Caco-2 (cell line): ENCODE measurements around the gene FAM53A. TPM values are rescaled to one million over a fixed set of nuclear protein-coding genes. Genes with fewer than 3 reads are reported as not detected.

Source experiments
- BruUV-seq: library from RNA; stranded (reverse); fragments of 400-500 nt; replicated peaks from 2 replicates; lab custom pipeline; 2021; lab: Mats Ljungman, UMichigan
- CTCF ChIA-PET: fragments of 300-600 bp; sonication (Branson Sonifier 250); formaldehyde crosslinking; loops from one replicate; lab custom pipeline; 2022; ENCODE audit warnings: antibody characterized with exemption; lab: Charles Lee
- POLR2A ChIA-PET: fragments of 300-600 bp; sonication (Branson Sonifier 250); formaldehyde crosslinking; loops from one replicate; lab custom pipeline; 2022; ENCODE audit warnings: antibody characterized with exemption; lab: Charles Lee
- DNase-seq, 2 experiments: peaks; one replicate each; pipeline versions ENCODE4 v3.0.0 to v3.0.0-alpha.2; 2020 to 2022
- H3K27me3 ChIP-seq: replicated peaks from 2 replicates; pipeline ENCODE4 v1.6.0; 2011; ENCODE audit warnings: low read length; ENCODE audit not compliant: control insufficient read depth, insufficient read depth
- H3K36me3 ChIP-seq: 2 replicates; pipeline ENCODE4 v1.5.1; 2011; ENCODE audit warnings: low read length; ENCODE audit not compliant: control insufficient read depth, insufficient read depth
- H3K4me1 ChIP-seq: fragments of 250-450 bp; sonication (Bioruptor Pico); 2 replicates; pipeline ENCODE4 v1.5.1; 2020; ENCODE audit warnings: mild to moderate bottlenecking
- H3K4me3 ChIP-seq: 2 replicates; pipeline ENCODE4 v1.5.1; 2011; ENCODE audit warnings: low read depth, mild to moderate bottlenecking, control low read depth, low read length
- H3K9me3 ChIP-seq: fragments of 250-450 bp; sonication (Bioruptor Pico); 2 replicates; pipeline ENCODE4 v1.5.1; 2020; ENCODE audit warnings: mild to moderate bottlenecking, moderate library complexity
- H3K27ac Mint-ChIP-seq: one replicate; pipeline ENCODE4 v1.8.0; 2022; ENCODE audit warnings: mixed read lengths; ENCODE audit not compliant: unreplicated experiment
- H3K27me3 Mint-ChIP-seq: one replicate; pipeline ENCODE4 v1.8.0; 2022; ENCODE audit warnings: mixed read lengths; ENCODE audit not compliant: insufficient read depth, unreplicated experiment
- H3K36me3 Mint-ChIP-seq: one replicate; pipeline ENCODE4 v1.8.0; 2022; ENCODE audit warnings: mild to moderate bottlenecking, mixed read lengths; ENCODE audit not compliant: insufficient read depth, unreplicated experiment
- H3K4me1 Mint-ChIP-seq: one replicate; pipeline ENCODE4 v1.8.0; 2022; ENCODE audit warnings: low read depth, mixed read lengths; ENCODE audit not compliant: unreplicated experiment
- H3K4me3 Mint-ChIP-seq: one replicate; pipeline ENCODE4 v1.8.0; 2022; ENCODE audit warnings: mild to moderate bottlenecking, moderate library complexity, mixed read lengths; ENCODE audit not compliant: unreplicated experiment
- H3K9me3 Mint-ChIP-seq: one replicate; pipeline ENCODE4 v1.8.0; 2022; ENCODE audit warnings: mixed read lengths; ENCODE audit not compliant: unreplicated experiment
- intact Hi-C: fragments of 100-400 bp; cut with micrococcal nuclease; formaldehyde crosslinking; loops from one replicate; pipeline ENCODE4 v1.10.0; 2022; ENCODE audit not compliant: unreplicated experiment
- total RNA-seq: library from RNA; stranded (reverse); gene quantifications from 2 replicates; pipeline ENCODE4 v1.2.3, GENCODE V29; 2022
- TF ChIP-seq, protein P1 (sequence below), 2 experiments: fragments of 200-600 bp in 1 of 2; IDR thresholded peaks; 1 replicate in 1 of 2; 2 replicates in 1 of 2; pipeline versions ENCODE4 v1.5.1 to v1.8.0; 2011 to 2022; ENCODE audit warnings: antibody characterized with exemption in 1 of 2, control low read depth in 1 of 2, inconsistent platforms in 1 of 2, low read depth in 1 of 2, low read length in 1 of 2, mild to moderate bottlenecking in 1 of 2, moderate library complexity in 1 of 2; ENCODE audit not compliant: insufficient read depth in 1 of 2, severe bottlenecking in 1 of 2, unreplicated experiment in 1 of 2

FAM53A gene
- total RNA-seq, 1 experiment from 2014 or later, result 4.1 TPM

GRCh38 chr4:1592068-1592708, 91.9 kb downstream of the FAM53A start:
- Histone ChIP-seq H3K27me3 (no peaks in the 10 kb centered on the region), H3K9me3 (peaks cover 3% of the 10 kb centered on the region; the same call in 1 of the 2 replicates), H3K36me3 (no peaks in the 10 kb centered on the region), H3K4me3 (no peak overlapping the region), H3K4me1 (no peaks in the 10 kb centered on the region)
- Mint-ChIP-seq H3K27ac (no peak overlapping the region), H3K9me3 (peaks cover 23% of the 10 kb centered on the region), H3K4me3 (no peak overlapping the region), H3K27me3 (peaks cover 3% of the 10 kb centered on the region), H3K36me3 (no peaks in the 10 kb centered on the region), H3K4me1 (peaks cover 5% of the 10 kb centered on the region)
- ChIA-PET CTCF (no interaction called here), POLR2A (no interaction called here)
- intact Hi-C loops, result no loop called here
- no TSS peak for BruUV-seq
- DNase-seq, result no peak
- TF ChIP-seq, protein P1, sequence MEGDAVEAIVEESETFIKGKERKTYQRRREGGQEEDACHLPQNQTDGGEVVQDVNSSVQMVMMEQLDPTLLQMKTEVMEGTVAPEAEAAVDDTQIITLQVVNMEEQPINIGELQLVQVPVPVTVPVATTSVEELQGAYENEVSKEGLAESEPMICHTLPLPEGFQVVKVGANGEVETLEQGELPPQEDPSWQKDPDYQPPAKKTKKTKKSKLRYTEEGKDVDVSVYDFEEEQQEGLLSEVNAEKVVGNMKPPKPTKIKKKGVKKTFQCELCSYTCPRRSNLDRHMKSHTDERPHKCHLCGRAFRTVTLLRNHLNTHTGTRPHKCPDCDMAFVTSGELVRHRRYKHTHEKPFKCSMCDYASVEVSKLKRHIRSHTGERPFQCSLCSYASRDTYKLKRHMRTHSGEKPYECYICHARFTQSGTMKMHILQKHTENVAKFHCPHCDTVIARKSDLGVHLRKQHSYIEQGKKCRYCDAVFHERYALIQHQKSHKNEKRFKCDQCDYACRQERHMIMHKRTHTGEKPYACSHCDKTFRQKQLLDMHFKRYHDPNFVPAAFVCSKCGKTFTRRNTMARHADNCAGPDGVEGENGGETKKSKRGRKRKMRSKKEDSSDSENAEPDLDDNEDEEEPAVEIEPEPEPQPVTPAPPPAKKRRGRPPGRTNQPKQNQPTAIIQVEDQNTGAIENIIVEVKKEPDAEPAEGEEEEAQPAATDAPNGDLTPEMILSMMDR (IDR thresholded peaks at IDR 0.05; ENCODE audit: insufficient read depth in 1 of 2, low read depth in 1 of 2, low read length in 1 of 2, severe bottlenecking in 1 of 2, unreplicated experiment in 1 of 2), result no peak

DNA sequence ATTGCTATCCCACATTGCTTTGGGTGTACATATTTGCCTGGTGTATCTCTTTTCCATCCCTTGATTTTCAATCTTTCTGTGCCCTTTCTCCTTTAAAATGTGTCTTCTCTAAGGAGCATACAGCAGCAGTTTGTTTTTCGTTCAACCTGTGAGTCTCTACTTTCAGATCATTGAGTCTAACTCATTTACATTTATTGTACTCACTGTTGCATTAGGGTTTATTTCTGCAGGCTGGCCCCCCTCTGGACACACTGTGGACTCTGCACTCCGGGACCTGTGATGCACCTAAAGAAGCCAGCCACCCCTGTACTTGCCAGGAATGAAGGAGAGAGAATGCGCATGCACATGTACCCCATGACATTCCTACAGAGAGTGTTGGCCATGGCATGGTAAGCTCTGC, 93.0 kb downstream of the FAM53A start:
- no TSS peak for BruUV-seq
- Mint-ChIP-seq H3K27ac (no peak overlapping the region), H3K4me3 (no peak overlapping the region)

DNA sequence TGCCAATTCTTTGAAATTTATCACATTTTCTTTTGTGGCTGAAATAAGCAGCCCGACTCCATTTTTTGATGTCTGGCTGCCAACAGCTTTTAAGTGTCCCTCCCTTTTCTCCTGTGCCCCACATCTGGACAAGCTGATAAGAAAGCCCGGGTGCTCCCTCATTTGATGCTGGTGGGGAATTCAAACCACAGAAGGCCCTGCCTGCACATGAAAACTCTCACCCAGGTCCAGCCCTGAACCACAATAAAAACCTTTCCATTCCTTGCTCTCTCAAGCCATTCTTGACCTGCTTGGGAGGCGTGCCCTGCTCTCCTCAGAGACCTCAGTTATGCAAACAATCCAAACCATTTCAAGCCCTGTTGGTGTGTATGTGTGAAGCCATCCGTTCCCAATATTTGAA, 93.9 kb downstream of the FAM53A start:
- Mint-ChIP-seq H3K4me1 (peaks cover 5% of the 10 kb centered on the region), H3K27ac (no peak overlapping the region), H3K9me3 (peaks cover 23% of the 10 kb centered on the region), H3K27me3 (peaks cover 3% of the 10 kb centered on the region), H3K4me3 (no peak overlapping the region), H3K36me3 (no peaks in the 10 kb centered on the region)
- no peak for DNase-seq
- Histone ChIP-seq H3K36me3 (no peaks in the 10 kb centered on the region), H3K4me1 (no peaks in the 10 kb centered on the region), H3K4me3 (no peak overlapping the region), H3K27me3 (no peaks in the 10 kb centered on the region), H3K9me3 (peaks cover 3% of the 10 kb centered on the region; the same call in 1 of the 2 replicates)
- ChIA-PET POLR2A (no interaction called here), CTCF (no interaction called here)
- intact Hi-C loops, result no loop called here
- BruUV-seq, result no TSS peak
- TF ChIP-seq, protein P1 (IDR thresholded peaks at IDR 0.05; ENCODE audit: insufficient read depth in 1 of 2, low read depth in 1 of 2, low read length in 1 of 2, severe bottlenecking in 1 of 2, unreplicated experiment in 1 of 2), result no peak

More for the DNA sequence above, 93.0 kb downstream of the FAM53A start:
- H3K4me1 Mint-ChIP-seq, result peaks cover 5% of the 10 kb centered on the region
- Histone ChIP-seq H3K27me3 (no peaks in the 10 kb centered on the region), H3K4me1 (no peaks in the 10 kb centered on the region), H3K4me3 (no peak overlapping the region), H3K9me3 (peaks cover 3% of the 10 kb centered on the region; the same call in 1 of the 2 replicates), H3K36me3 (no peaks in the 10 kb centered on the region)
- TF ChIP-seq, protein P1 (IDR thresholded peaks at IDR 0.05; ENCODE audit: insufficient read depth in 1 of 2, low read depth in 1 of 2, low read length in 1 of 2, severe bottlenecking in 1 of 2, unreplicated experiment in 1 of 2), result no peak
- peaks cover 3% of the 10 kb centered on the region for H3K27me3 Mint-ChIP-seq
- POLR2A ChIA-PET, result no interaction called here
- intact Hi-C loops, result no loop called here
- CTCF ChIA-PET, result no interaction called here
- DNase-seq, result no peak
- peaks cover 23% of the 10 kb centered on the region for H3K9me3 Mint-ChIP-seq
- H3K36me3 Mint-ChIP-seq, result no peaks in the 10 kb centered on the region

Other genes starting within 250 kb of the FAM53A start
- 113 and 116 TPM in 2 replicates for gene SLBP, start 28.0 kb upstream of the FAM53A start, total RNA-seq
- gene TMEM129, start 37.0 kb upstream of the FAM53A start, total RNA-seq, result 36.5 and 39.0 TPM in 2 replicates
- 104 and 106 TPM in 2 replicates for gene TACC3, start 37.2 kb upstream of the FAM53A start, total RNA-seq
- 112 and 132 TPM in 2 replicates for gene FGFR3, start 109.0 kb upstream of the FAM53A start, total RNA-seq
- gene LETM1, start 171.8 kb upstream of the FAM53A start, total RNA-seq, result 63.9 and 68.9 TPM in 2 replicates
- gene NSD2, start 187.1 kb upstream of the FAM53A start, total RNA-seq, result 113 and 122 TPM in 2 replicates